GM12801 (cell line): Measurements from ENCODE around the gene UXT.

Source experiments
- CTCF ChIP-seq: IDR thresholded peaks from one replicate; pipeline ENCODE4 v1.5.1; 2011; ENCODE audit warnings: control low read depth; ENCODE audit not compliant: insufficient read length; ENCODE audit errors: extremely low read depth

Gene UXT

DNA sequence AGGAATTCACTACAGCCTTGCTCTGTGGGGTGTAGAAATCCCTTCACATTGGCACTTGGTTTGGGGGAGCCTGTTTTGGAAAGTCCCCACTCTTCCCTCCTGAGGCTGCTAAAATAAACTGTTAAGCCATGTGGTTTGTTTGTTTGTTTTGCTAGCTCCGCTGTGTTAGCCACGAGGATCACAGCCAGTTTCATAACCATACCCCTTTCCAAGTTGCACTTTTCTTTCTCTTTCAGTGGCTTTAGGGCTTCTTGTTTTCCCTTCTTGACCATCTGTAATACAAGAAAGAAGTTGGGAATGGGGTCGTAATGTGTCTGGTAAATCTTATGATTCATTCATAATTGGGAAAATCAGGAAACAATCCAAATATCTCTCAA, 24.8 kb upstream of the UXT start:
- no peak for TF ChIP-seq CTCF

GRCh38 chrX:47683184-47683828, 24.3 kb upstream of the UXT start:
- TF ChIP-seq CTCF, result no peak

- TF ChIP-seq CTCF, result no peak
Measured at GRCh38 chrX:47674776-47675175, 15.8 kb upstream of the UXT start.

DNA sequence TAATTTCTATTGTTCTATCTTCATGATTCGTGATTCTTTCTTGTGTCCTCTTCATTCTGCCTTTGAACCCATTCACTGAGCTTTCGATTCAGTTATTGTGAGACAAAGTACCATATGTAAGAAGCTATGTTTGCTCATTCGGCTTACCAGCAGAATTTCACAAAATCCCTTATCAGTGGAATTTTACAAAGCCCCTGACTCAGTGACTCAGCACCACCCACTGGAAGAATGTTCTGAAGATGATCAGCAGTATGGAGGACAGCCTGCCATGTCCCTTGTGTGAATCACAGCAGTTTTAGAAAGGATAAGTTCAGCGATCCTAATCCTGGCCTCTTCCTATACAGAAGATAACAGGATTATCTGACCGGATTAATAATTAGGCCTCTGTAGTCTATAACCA, 5.8 kb upstream of the UXT start:
- TF ChIP-seq CTCF, result no peak

- no peak for TF ChIP-seq CTCF
Measured at GRCh38 chrX:47662144-47662657, 3.2 kb upstream of the UXT start.

DNA sequence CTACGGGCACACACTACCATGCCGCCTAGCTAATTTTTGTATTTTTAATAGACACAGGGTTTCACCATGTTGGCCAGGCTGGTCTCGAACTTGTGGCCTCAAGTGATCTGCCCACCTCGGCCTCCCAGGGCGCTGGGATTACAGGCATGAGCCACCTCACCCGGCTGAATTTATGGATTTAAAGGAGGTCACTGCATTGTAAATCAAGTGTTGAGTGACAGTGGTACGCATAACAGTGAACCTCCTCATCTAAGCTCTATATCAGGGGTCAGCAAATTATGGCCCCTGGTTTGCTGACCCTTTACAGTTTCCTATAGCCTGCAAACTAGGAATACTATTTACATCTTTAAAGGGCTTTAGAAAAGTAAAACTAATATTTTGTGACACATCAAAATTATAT, 2.6 kb upstream of the UXT start:
- no peak for TF ChIP-seq CTCF

- no peak for TF ChIP-seq CTCF
Measured at GRCh38 chrX:47659421-47659726, 394 bp upstream of the UXT start.
